ENCODE measurements around the gene NQO1. TPM values are rescaled to one million over a fixed set of nuclear protein-coding genes. Genes with fewer than 3 reads are reported as not detected.

NQO1 gene
- total RNA-seq, 2 donors from 2014 or later, result 15.6 to 29.2 TPM

DNA sequence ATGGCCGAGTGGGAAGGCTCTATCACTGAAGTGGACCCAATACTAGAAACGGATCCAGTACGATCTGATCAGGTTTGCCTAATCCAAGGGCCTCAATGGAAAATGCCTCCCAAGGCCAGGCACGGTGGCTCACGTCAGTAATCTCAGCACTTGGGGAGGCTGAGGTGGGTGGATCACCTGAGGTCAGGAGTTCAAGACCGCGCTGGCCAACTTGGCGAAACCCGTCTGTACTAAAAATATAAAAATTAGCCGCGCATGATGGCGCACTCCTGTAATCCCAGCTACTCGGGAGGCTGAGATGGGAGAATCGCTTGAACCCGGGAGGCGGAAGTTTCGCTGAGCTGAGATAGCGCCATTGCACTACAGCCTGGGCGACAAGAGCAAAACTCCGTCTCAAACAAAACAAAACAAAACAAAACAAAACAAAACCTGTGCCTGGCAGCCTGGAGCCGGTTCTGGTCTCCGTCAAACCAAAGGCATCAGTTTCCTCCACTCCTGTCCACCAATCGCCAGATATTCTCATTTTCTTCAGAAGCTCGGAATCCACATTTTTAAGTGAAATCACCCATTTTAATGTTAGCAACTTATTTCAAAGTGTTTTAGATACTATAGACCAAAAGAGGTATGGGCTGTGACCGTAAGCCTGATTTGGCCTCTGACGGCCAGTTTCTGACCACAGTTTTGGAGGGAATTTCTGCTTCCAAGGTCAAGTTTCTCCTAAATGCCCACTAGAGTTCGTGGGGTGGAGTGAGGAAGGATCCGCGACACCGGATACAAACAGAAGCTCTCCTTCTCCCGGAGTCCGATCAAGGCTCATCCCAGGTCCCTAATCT lies 664 bp downstream of the NQO1 start:
- Mint-ChIP-seq H3K4me3 (peak overlapping the region; percentile 98), H3K36me3 (no peaks in the 10 kb centered on the region), H3K27ac (peak overlapping the region; percentile 97 to 98), H3K4me1 (ENCODE audit: low read depth in 2 of 2) (peaks cover 21 to 24% of the 10 kb centered on the region in 2 donors), H3K27me3 (no peaks in the 10 kb centered on the region), H3K9me3 (no peaks in the 10 kb centered on the region)
- no peak for DNase-seq (ENCODE audit: low spot score)
- ATAC-seq, result no peak

DNA sequence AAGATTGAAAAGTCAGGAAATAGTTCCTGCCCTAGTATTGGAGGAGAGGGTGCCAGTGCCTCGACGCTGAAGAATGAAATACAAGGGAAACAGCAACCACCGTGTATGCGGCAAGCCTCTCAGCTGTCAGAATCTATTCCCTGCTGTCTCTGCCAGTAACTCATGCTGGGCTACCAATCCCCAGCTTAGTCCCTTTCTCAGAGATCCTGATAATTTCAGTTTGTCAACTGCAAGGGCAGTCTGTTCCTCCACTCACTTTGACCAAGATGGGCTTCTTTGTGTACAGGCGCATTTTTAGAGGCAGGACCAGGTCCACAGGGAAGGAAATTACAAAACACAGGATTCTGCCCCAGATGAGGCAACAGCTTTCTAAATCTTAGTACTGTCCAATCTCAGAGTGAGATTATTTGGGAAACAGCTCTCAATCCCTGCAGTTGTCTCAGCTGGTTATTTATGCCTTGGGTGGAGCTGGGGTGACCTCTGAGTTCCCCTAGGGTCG lies 1.3 kb downstream of the NQO1 start:
- Mint-ChIP-seq H3K4me3 (peak overlapping the region; percentile 52), H3K4me1 (ENCODE audit: low read depth in 2 of 2) (peaks cover 21 to 24% of the 10 kb centered on the region in 2 donors), H3K27ac (peak overlapping the region in 1 of 2 donors; percentile 97), H3K9me3 (no peaks in the 10 kb centered on the region), H3K36me3 (no peaks in the 10 kb centered on the region), H3K27me3 (no peaks in the 10 kb centered on the region)
- ATAC-seq, result no peak
- no peak for DNase-seq (ENCODE audit: low spot score)

DNA sequence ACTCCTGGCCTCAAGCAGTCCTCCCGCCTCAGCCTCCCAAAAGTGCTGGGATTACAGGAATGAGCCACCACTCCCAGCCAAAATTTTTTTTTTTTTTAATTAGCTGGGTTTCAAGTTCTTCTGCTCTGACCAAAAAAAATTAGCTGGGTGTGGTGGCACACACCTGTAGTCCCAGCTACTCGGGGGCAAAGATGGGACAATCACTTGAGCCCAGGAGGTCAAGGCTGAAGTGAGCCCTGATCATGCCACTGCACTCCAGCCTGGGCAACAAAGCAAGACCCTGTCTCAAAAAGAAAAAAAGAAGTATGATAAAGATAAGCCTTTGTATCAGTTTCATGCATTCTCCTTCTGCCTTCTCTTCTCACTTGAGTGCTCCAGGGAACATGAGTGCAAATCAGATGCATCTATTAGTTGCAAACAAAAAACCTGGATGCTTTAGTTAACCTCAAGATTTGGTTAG lies 1.9 kb downstream of the NQO1 start:
- H3K36me3 Mint-ChIP-seq, result no peaks in the 10 kb centered on the region
- no peak for DNase-seq (ENCODE audit: low spot score)
- H3K9me3 Mint-ChIP-seq, result no peaks in the 10 kb centered on the region
- no peak for ATAC-seq
- H3K27me3 Mint-ChIP-seq, result no peaks in the 10 kb centered on the region
- H3K4me1 Mint-ChIP-seq (ENCODE audit: low read depth in 2 of 2), result peaks cover 19 to 21% of the 10 kb centered on the region in 2 donors
- peak overlapping the region in 1 of 2 donors; percentile 27 for H3K27ac Mint-ChIP-seq
- peak overlapping the region; percentile 52 for H3K4me3 Mint-ChIP-seq

DNA sequence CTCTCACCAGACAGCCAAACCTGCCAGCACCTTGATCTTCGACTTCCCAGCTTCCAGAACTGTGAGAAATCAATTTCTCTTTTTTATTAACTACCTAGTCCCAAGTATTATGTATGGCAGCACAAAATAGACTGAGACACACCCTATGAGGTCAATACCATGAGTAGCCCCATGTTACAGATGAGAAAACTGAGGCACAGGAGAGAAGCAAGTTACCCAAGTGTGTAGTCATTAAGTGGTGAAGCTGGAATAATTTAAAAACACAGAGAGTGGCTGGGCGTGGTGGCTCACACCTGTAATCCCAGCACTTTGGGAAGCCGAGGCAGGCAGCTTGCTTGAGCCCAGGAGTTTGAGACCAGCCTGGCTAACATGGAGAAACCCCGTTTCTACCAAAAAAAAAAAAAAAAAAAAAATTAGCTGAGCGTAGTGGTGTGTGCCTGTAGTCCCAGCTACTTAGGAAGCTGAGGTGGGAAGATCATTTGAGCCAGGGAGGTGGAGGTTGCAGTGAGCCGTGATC lies 4.9 kb downstream of the NQO1 start:
- Mint-ChIP-seq H3K9me3 (no peaks in the 10 kb centered on the region), H3K36me3 (no peaks in the 10 kb centered on the region), H3K27ac (no peak overlapping the region), H3K27me3 (no peaks in the 10 kb centered on the region), H3K4me1 (ENCODE audit: low read depth in 2 of 2) (peaks cover 9 to 15% of the 10 kb centered on the region in 2 donors), H3K4me3 (no peak overlapping the region)
- ATAC-seq (no peak), DNase-seq (ENCODE audit: low spot score) (no peak)

DNA sequence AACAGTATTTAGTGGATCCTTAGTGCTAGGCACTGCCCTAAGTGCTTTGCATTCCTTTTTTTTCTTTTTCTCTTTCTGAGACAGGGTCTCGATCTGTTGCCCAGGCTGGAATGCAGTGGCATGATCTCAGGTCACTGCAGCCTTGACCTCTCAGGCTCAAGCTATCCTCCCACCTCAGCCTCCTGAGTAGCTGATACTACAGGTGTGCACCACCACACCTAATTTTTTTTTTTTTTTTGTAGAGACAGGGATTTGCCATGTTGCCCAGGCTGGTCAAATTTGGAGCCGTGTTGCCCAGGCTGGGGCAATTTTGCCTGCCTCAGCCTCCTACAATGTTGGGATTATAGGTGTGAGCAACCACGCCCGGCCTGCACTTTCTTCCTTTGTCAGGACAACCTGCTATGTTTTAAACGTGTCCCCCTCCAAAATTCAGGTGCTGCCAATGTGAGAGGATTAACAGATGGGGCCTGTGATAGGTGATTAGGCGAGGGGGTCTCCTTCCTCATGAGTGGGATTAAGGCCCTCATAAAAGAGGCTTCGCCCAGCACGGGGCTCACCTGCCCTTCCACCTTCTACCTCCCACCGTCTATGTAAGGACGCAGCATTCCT lies 5.4 kb downstream of the NQO1 start:
- Mint-ChIP-seq H3K27me3 (no peaks in the 10 kb centered on the region), H3K9me3 (no peaks in the 10 kb centered on the region), H3K27ac (no peak overlapping the region), H3K4me3 (no peak overlapping the region), H3K4me1 (ENCODE audit: low read depth in 2 of 2) (peaks cover 4 to 11% of the 10 kb centered on the region in 2 donors), H3K36me3 (no peaks in the 10 kb centered on the region)
- ATAC-seq (no peak), DNase-seq (ENCODE audit: low spot score) (no peak)

DNA sequence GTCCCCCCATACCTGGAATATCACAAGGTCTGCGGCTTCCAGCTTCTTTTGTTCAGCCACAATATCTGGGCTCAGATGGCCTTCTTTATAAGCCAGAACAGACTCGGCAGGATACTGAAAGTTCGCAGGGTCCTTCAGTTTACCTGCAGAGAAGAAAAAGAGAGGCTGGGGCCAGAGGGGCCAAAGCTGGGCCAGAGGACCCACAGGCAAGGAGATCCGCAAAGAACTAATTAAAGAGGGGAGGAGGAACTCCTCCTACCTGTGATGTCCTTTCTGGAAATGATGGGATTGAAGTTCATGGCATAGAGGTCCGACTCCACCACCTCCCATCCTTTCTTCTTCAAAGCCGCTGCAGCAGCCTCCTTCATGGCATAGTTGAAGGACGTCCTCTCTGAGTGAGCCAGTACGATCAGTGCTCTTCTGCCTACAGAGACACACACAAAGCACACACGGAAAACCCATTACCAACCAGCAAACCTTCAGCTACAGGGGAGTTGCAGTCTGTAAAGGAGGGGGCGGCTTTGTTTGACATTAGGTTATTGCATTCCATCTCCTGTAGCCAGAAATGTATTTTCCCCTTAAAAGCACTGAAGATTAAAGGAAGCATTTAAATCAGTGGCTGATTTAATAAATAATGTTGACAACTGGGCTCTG lies 8.1 kb downstream of the NQO1 start:
- no peaks in the 10 kb centered on the region for H3K36me3 Mint-ChIP-seq
- DNase-seq (ENCODE audit: low spot score), result no peak
- H3K27me3 Mint-ChIP-seq, result no peaks in the 10 kb centered on the region
- ATAC-seq, result no peak
- no peaks in the 10 kb centered on the region for H3K4me1 Mint-ChIP-seq (ENCODE audit: low read depth in 2 of 2)
- H3K4me3 Mint-ChIP-seq, result no peak overlapping the region
- H3K27ac Mint-ChIP-seq, result no peak overlapping the region
- no peaks in the 10 kb centered on the region for H3K9me3 Mint-ChIP-seq

DNA sequence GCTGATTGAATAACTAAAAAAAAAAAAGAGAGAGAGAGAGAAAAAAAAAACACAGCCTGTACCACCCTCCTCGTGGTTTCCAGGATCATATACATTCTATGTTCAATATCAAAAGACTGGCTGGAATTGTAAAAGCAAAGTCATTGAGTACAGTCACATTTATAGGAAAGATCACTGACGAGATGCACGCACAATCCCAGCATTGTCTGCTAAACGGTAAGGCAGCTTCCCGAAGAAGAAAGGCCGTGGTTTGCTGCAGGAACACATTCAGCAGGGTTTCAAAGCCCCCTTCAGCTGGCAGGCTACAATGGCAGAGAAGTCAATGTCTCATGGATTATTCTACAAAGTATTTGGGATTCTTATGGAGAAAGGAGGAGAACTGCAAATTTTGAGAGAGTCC lies 9.3 kb downstream of the NQO1 start:
- Mint-ChIP-seq H3K27me3 (no peaks in the 10 kb centered on the region), H3K9me3 (no peaks in the 10 kb centered on the region), H3K4me3 (no peak overlapping the region), H3K4me1 (ENCODE audit: low read depth in 2 of 2) (no peaks in the 10 kb centered on the region), H3K36me3 (no peaks in the 10 kb centered on the region), H3K27ac (peak overlapping the region in 1 of 2 donors; percentile 19)
- DNase-seq (ENCODE audit: low spot score) (no peak), ATAC-seq (no peak)

DNA sequence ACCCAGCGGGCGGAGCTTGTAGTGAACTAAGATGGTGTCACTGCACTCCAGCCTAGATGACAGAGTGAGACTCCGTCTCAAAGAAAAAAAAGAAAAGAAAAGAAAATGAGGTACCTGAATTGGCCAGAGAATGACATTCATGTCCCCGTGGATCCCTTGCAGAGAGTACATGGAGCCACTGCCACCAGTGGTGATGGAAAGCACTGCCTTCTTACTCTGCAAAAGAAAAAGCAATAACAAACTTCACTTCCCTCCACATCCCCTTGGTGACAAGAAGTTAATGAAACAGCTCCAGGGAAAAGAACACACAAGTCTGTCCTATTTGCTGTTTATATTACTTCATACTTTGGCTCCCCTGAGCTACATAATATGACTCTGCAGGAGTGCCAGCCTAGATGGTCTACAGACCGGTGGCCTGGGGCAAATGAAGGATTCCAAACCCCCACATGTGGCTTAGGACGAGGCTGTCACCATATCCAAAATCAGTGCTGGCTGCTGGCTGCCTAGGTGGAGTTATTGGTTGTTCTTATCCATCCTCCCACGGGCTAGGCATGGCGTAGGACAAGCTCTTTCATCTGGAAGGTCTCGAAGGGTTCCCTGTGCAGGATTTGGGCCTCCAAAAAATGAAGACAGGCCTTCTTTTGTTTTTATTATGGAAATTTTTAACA lies 13.3 kb downstream of the NQO1 start:
- Mint-ChIP-seq H3K4me3 (no peak overlapping the region), H3K27me3 (no peaks in the 10 kb centered on the region), H3K36me3 (no peaks in the 10 kb centered on the region), H3K27ac (no peak overlapping the region), H3K9me3 (no peaks in the 10 kb centered on the region), H3K4me1 (ENCODE audit: low read depth in 2 of 2) (peaks cover 0 to 4% of the 10 kb centered on the region in 2 donors)
- DNase-seq (ENCODE audit: low spot score), result no peak
- ATAC-seq, result no peak

DNA sequence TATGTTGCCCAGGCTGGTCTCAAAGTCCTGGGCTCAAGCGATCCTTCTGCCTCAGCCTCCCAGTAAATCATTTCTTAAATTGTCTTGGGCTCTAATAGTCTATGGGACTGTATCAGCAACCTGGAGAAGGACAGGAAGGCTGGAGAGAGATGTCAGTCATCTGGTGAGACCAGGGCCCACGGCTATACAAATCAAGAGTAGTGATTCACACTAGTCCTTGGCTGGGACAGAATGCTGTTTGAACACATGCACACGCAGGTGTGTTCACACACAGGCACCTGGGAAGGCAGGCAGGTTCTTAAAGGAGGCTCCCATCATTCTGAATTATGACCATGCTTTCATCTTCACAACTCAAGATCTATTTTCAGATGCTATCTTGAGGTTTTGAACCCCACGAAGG lies 14.1 kb downstream of the NQO1 start:
- H3K27me3 Mint-ChIP-seq, result no peaks in the 10 kb centered on the region
- DNase-seq (ENCODE audit: low spot score) (no peak), ATAC-seq (no peak)
- H3K36me3 Mint-ChIP-seq, result no peaks in the 10 kb centered on the region
- no peak overlapping the region for H3K4me3 Mint-ChIP-seq
- H3K27ac Mint-ChIP-seq, result no peak overlapping the region
- H3K4me1 Mint-ChIP-seq (ENCODE audit: low read depth in 2 of 2), result peaks cover 0 to 7% of the 10 kb centered on the region in 2 donors
- no peaks in the 10 kb centered on the region for H3K9me3 Mint-ChIP-seq

DNA sequence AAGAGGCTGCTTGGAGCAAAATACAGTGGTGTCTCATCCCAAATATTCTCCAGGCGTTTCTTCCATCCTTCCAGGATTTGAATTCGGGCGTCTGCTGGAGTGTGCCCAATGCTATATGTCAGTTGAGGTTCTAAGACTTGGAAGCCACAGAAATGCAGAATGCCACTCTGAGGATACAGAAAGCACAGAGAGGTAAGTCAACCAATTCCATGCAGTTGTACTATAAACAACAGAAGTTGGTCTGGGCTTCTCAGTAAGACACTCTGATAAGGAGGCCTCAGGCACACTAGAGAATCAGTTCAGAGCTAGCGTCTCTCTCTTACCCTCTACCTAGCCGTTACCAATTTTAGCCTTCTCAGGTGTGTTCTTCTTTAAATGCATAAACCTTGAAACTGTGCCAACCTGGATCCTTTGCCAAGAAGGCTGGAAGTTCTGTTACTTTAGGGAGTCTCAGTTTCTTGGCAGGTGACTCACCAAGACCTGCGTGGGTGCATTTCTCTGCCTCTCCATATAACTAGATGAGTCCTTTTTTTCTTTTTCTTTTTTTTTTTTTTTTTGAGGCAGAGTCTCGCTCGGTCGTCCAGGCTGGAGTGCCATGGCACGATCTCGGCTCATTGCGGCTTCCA lies 15.1 kb downstream of the NQO1 start:
- DNase-seq (ENCODE audit: low spot score) (no peak), ATAC-seq (no peak)
- Mint-ChIP-seq H3K27me3 (no peaks in the 10 kb centered on the region), H3K4me3 (no peak overlapping the region), H3K9me3 (no peaks in the 10 kb centered on the region), H3K27ac (no peak overlapping the region), H3K36me3 (no peaks in the 10 kb centered on the region), H3K4me1 (ENCODE audit: low read depth in 2 of 2) (peaks cover 0 to 7% of the 10 kb centered on the region in 2 donors)

DNA sequence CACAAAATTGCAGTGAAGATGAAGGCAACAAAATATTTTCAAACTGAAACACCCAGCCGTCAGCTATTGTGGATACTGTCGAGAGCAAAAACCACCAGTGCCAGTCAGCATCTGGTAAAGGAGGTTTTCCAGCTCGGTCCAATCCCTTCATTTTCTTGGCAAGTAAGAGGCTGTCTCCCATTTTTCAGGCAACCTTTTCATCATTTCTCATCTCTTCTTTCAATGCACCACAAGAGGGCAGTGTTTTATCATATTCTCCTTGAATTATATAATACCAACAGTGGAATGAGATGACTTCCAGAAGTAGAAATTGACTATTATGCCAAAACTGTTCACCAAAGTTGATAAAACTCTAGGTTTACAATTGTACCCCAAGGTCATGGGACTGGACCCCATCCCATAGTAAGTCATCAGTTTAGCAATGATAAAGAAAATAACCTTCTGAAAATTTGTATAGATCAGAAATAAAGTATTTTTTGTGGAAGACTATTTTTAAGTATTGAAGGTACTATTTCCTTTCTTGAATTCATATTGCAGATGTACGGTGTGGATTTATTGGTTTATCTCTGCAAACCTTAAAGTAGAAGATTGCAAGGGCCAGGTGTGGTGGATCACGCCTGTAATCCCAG lies 16.8 kb downstream of the NQO1 start:
- no peak overlapping the region for H3K4me3 Mint-ChIP-seq
- no peaks in the 10 kb centered on the region for H3K9me3 Mint-ChIP-seq
- H3K4me1 Mint-ChIP-seq (ENCODE audit: low read depth in 2 of 2), result peaks cover 0 to 7% of the 10 kb centered on the region in 2 donors

DNA sequence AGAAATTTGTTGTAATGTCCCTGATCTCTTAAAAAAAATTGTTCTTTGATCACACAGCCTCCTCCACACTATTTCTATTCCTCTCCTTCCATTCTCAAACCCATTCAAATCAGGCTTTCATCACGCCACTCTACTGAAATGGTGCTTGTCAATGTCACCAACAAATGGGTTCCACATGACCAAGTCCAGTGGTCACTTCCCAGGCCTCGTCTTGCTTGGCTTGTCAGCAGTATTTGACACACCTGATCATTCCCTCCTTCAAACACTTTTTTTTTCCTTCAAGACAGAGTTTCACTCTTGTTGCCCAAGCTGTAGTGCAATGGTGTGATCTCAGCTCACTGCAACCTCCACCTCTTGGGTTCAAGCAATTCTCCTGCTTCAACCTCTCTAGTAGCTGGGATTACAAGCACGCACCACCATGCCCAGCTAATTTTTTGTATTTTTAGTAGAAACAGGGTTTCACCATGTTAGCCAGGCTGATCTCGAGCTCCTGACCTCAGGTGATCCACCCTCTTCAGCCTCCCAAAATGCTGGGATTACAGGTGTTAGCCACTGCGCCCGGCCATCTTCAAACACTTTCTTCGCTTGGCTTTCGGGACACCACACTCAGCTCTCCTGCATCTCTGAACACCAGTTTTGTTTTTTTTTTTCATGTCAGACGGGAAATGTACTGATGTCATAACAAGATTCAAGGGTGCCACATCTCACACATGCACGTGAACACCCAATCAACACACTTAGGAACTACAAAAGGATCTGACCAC lies 18.3 kb downstream of the NQO1 start:
- ATAC-seq (no peak), DNase-seq (ENCODE audit: low spot score) (no peak)
- no peaks in the 10 kb centered on the region for H3K9me3 Mint-ChIP-seq
- no peaks in the 10 kb centered on the region for H3K27me3 Mint-ChIP-seq
- H3K36me3 Mint-ChIP-seq, result no peaks in the 10 kb centered on the region
- no peak overlapping the region for H3K27ac Mint-ChIP-seq
- peaks cover 0 to 10% of the 10 kb centered on the region in 2 donors for H3K4me1 Mint-ChIP-seq (ENCODE audit: low read depth in 2 of 2)
- H3K4me3 Mint-ChIP-seq, result no peak overlapping the region

More for the DNA sequence above, 16.8 kb downstream of the NQO1 start:
- no peak for ATAC-seq
- H3K36me3 Mint-ChIP-seq, result no peaks in the 10 kb centered on the region
- H3K27ac Mint-ChIP-seq, result no peak overlapping the region
- no peak for DNase-seq (ENCODE audit: low spot score)
- no peaks in the 10 kb centered on the region for H3K27me3 Mint-ChIP-seq
